Hepatocyte (in vitro differentiated cells): Measurements from ENCODE around the gene RPL18A.

Experiments
- EZH2 ChIP-seq: fragments of 200-600 bp; sonication (generic); IDR thresholded peaks from 2 replicates; pipeline ENCODE4 v1.6.1; 2016; ENCODE audit warnings: antibody characterized with exemption, mild to moderate bottlenecking, borderline replicate concordance
- TF ChIP-seq, protein P1 (sequence below): fragments of 200-600 bp; sonication (generic); IDR thresholded peaks from 2 replicates; pipeline ENCODE4 v1.5.1; 2016; ENCODE audit warnings: antibody characterized with exemption, mild to moderate bottlenecking; ENCODE audit not compliant: poor library complexity

DNA sequence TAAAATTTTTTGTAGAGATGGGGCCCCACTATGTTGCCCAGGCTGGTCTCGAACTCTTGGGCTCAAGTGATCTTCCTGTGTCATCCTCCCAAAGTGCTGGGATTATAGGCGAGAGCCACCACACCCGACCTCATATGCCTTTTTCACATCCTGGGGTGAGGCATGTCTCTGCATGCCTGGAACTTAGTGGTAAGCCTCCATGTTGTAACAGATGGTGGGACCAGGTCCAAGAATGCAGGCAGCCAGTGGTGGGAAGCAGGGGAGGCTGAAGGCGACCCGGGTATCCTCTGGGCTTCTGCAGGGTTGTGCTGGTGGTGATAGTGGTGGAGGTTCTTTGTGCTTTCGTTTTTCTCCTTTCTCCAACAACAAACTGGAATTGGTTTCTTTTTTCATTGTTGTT is 43.0 kb downstream of the RPL18A start:
- TF ChIP-seq, protein P1, sequence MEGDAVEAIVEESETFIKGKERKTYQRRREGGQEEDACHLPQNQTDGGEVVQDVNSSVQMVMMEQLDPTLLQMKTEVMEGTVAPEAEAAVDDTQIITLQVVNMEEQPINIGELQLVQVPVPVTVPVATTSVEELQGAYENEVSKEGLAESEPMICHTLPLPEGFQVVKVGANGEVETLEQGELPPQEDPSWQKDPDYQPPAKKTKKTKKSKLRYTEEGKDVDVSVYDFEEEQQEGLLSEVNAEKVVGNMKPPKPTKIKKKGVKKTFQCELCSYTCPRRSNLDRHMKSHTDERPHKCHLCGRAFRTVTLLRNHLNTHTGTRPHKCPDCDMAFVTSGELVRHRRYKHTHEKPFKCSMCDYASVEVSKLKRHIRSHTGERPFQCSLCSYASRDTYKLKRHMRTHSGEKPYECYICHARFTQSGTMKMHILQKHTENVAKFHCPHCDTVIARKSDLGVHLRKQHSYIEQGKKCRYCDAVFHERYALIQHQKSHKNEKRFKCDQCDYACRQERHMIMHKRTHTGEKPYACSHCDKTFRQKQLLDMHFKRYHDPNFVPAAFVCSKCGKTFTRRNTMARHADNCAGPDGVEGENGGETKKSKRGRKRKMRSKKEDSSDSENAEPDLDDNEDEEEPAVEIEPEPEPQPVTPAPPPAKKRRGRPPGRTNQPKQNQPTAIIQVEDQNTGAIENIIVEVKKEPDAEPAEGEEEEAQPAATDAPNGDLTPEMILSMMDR: no peak
- no peak for TF ChIP-seq EZH2
